ENCODE data around the gene PLXNB1. TPM values are rescaled to one million over a fixed set of nuclear protein-coding genes. Genes with fewer than 3 reads are reported as not detected.

The PLXNB1 gene
- total and polyA plus RNA-seq, 10 of the 15 experiments (the other 5 are each of a cell fraction or from before 2014, with no cell fraction given): 0.18 to 15.1 (median 5.3) TPM

GRCh38 chr3:48428088-48428571, 1.8 kb downstream of the PLXNB1 start:
- BruUV-seq (replicated peaks): no TSS peak
- in situ Hi-C loops (cut with MboI): no loop called here
- no peak for DNase-seq (ENCODE audit: low read depth, low spot score)
- POLR2A ChIA-PET: interaction anchor here (2.2 kb wide), 1 partner anchor 12 kb away, joined by 7 read pairs; the partner anchor contains the start of genes CCDC51 and TMA7
- peaks cover 24% of the 10 kb centered on the region for H3K4me1 ChIP-seq (ENCODE audit: control insufficient read depth, insufficient read depth, low read length)
- 87% methylated on average over 7 of the region's 7 CpGs for WGBS (ENCODE audit: insufficient coverage, insufficient replicate concordance, low lambda C conversion rate, missing lambda C conversion rate)
- H3K36me3 ChIP-seq (ENCODE audit: control insufficient read depth in 2 of 2, insufficient read depth in 2 of 2, low read length in 1 of 2): peaks cover 1 to 12% of the 10 kb centered on the region in 2 experiments; a peak in 2 of 4 replicates
- H3K27me3 ChIP-seq (replicated peaks in 1 of 2; ENCODE audit: control insufficient read depth in 2 of 2, insufficient read depth in 2 of 2, low read length in 1 of 2): no peaks in the 10 kb centered on the region
- peak overlapping the region; percentile 27; the same call in 1 of the 2 replicates for H3K4me3 ChIP-seq
- RAD21 ChIA-PET (ENCODE audit: unreplicated experiment): interaction anchor here (1.0 to 3.9 kb wide), 5 partner anchors 8 to 245 kb away, joined by 3 to 16 read pairs (median 4); partner anchors contain the start of genes CCDC51 and TMA7
- no peak overlapping the region for H3K27ac ChIP-seq (ENCODE audit: control insufficient read depth, insufficient read depth)
- no peaks in the 10 kb centered on the region for H3K79me2 ChIP-seq (ENCODE audit: control insufficient read depth, insufficient read depth, low read length)
- peak; percentile 27 for FAIRE-seq
- SMC1A ChIA-PET (ENCODE audit: uncharacterized antibody, unreplicated experiment): interaction anchor here (1.1 to 1.2 kb wide), 2 partner anchors 8 to 27 kb away, joined by 3 to 7 read pairs; no protein-coding TSS in a partner anchor
- CTCF ChIA-PET: interaction anchor here (0.6 to 2.9 kb wide), 4 partner anchors 8 to 292 kb away, joined by 3 to 25 read pairs (median 8); no protein-coding TSS in a partner anchor
- intact Hi-C loops (cut with micrococcal nuclease; ENCODE audit: unreplicated experiment): no loop called here
- peak; percentile 69; the same call in 1 of the 2 replicates for TF ChIP-seq MLLT1 (IDR thresholded peaks at IDR 0.05)
- no peak for TF ChIP-seq DPF2 (IDR thresholded peaks at IDR 0.05)
- H3K9me3 ChIP-seq (replicated peaks; ENCODE audit: control insufficient read depth, insufficient read depth, low read length): no peaks in the 10 kb centered on the region
- H3K9ac ChIP-seq (ENCODE audit: control insufficient read depth, insufficient read depth, low read length): no peak overlapping the region; the same call in 1 of the 2 replicates
- no peaks in the 10 kb centered on the region for H4K20me1 ChIP-seq (ENCODE audit: control insufficient read depth, insufficient read depth)
- ATAC-seq: no peak
- H3K4me2 ChIP-seq (ENCODE audit: control insufficient read depth, insufficient read depth): peak overlapping the region; percentile 77
- H2AFZ ChIP-seq (ENCODE audit: control insufficient read depth, low read depth, low read length): no peak overlapping the region

- TF ChIP-seq MLLT1 (IDR thresholded peaks at IDR 0.05): peak; percentile 49; the same call in 1 of the 2 replicates
- TF ChIP-seq SP1 (IDR thresholded peaks at IDR 0.05; ENCODE audit: low read depth, low read length): no peak
- WGBS (ENCODE audit: insufficient coverage, insufficient replicate concordance, low lambda C conversion rate, missing lambda C conversion rate): 93% methylated on average over 9 of the region's 9 CpGs
- Histone ChIP-seq H3K79me2 (ENCODE audit: control insufficient read depth, insufficient read depth, low read length) (no peaks in the 10 kb centered on the region), H3K4me2 (ENCODE audit: control insufficient read depth, insufficient read depth) (0 out of 2 replicates have a peak overlapping the region, but pooled peaks have one; percentile 44), H3K27me3 (replicated peaks in 1 of 2; ENCODE audit: control insufficient read depth in 2 of 2, insufficient read depth in 2 of 2, low read length in 1 of 2) (no peaks in the 10 kb centered on the region), H3K9ac (ENCODE audit: control insufficient read depth, insufficient read depth, low read length) (no peak overlapping the region), H4K20me1 (ENCODE audit: control insufficient read depth, insufficient read depth) (no peaks in the 10 kb centered on the region), H2AFZ (ENCODE audit: control insufficient read depth, low read depth, low read length) (no peak overlapping the region), H3K36me3 (ENCODE audit: control insufficient read depth in 2 of 2, insufficient read depth in 2 of 2, low read length in 1 of 2) (peaks cover 0 to 9% of the 10 kb centered on the region in 2 experiments; a peak in 1 of 4 replicates), H3K27ac (ENCODE audit: control insufficient read depth, insufficient read depth) (no peak overlapping the region), H3K4me1 (ENCODE audit: control insufficient read depth, insufficient read depth, low read length) (peaks cover 21% of the 10 kb centered on the region), H3K4me3 (no peak overlapping the region), H3K9me3 (replicated peaks; ENCODE audit: control insufficient read depth, insufficient read depth, low read length) (no peaks in the 10 kb centered on the region)
- DNase-seq (ENCODE audit: low read depth, low spot score): no peak
- ATAC-seq: no peak
- in situ Hi-C loops (cut with MboI): no loop called here
- ChIA-PET SMC1A (ENCODE audit: uncharacterized antibody, unreplicated experiment) (interaction anchor here (1.1 to 1.2 kb wide), 2 partner anchors 9 to 26 kb away, joined by 3 to 7 read pairs; no protein-coding TSS in a partner anchor), POLR2A (interaction anchor here (0.6 to 2.2 kb wide), 2 partner anchors 12 to 114 kb away, joined by 3 to 7 read pairs; partner anchors contain the start of genes CCDC51 and TMA7), RAD21 (ENCODE audit: unreplicated experiment) (interaction anchor here (1.4 to 3.9 kb wide), 2 partner anchors 8 to 191 kb away, joined by 4 to 16 read pairs; no protein-coding TSS in a partner anchor), CTCF (interaction anchor here (0.6 to 2.9 kb wide), 3 partner anchors 9 to 293 kb away, joined by 3 to 25 read pairs (median 7); no protein-coding TSS in a partner anchor)
- FAIRE-seq: no peak
- no TSS peak for BruUV-seq (replicated peaks)
- intact Hi-C loops (cut with micrococcal nuclease; ENCODE audit: unreplicated experiment): no loop called here
Measured at GRCh38 chr3:48427630-48427962, 2.3 kb downstream of the PLXNB1 start.
